OCI-LY7 (cell line): Measurements from ENCODE around the gene UBXN7. TPM values are rescaled to one million over a fixed set of nuclear protein-coding genes. Genes with fewer than 3 reads are reported as not detected.
"Not testable (repeated sequence)": the region's sequence is repeated elsewhere in the genome, so short reads cannot be mapped to it uniquely, and the experiment has no call there.

ENCODE experiments used
- BruUV-seq: library from RNA; stranded (reverse); fragments of 400-500 nt; replicated peaks from 2 replicates; lab custom pipeline; 2021; lab: Mats Ljungman, UMichigan
- CTCF ChIA-PET: fragments of 300-600 bp; sonication (Branson Sonifier 250); formaldehyde crosslinking; loops from one replicate; lab custom pipeline; 2022; ENCODE audit warnings: antibody characterized with exemption; ENCODE audit not compliant: unreplicated experiment; lab: Charles Lee
- POLR2A ChIA-PET: fragments of 300-600 bp; sonication (Branson Sonifier 250); formaldehyde crosslinking; loops from one replicate; lab custom pipeline; 2022; ENCODE audit warnings: antibody characterized with exemption; lab: Charles Lee
- DNase-seq: peaks from one replicate; pipeline ENCODE4 v3.0.0-alpha.2; 2015; ENCODE audit warnings: low spot score
- H2AFZ ChIP-seq: fragments of 200-600 bp; sonication (generic), shearing (Covaris generic); 2 replicates; pipeline ENCODE4 v1.6.1; 2014; ENCODE audit warnings: mild to moderate bottlenecking, antibody characterized with exemption, low read length, moderate library complexity
- H3K27ac ChIP-seq: fragments of 200-600 bp; sonication (generic); 2 replicates; pipeline ENCODE4 v1.5.1; 2014; ENCODE audit warnings: mixed run types, low read depth, mild to moderate bottlenecking, moderate library complexity, low read length, inconsistent platforms; ENCODE audit not compliant: poor library complexity, severe bottlenecking
- H3K36me3 ChIP-seq: fragments of 200-600 bp; sonication (generic); 2 replicates; pipeline ENCODE4 v1.6.1; 2014; ENCODE audit warnings: mild to moderate bottlenecking, antibody characterized with exemption, low read length, moderate library complexity, mixed read lengths; ENCODE audit not compliant: insufficient read depth
- H3K4me1 ChIP-seq: fragments of 200-600 bp; sonication (generic); 2 replicates; pipeline ENCODE4 v1.5.1; 2014; ENCODE audit warnings: mild to moderate bottlenecking, low read length; ENCODE audit not compliant: insufficient read depth, poor library complexity, severe bottlenecking
- H3K4me2 ChIP-seq: fragments of 200-600 bp; sonication (generic); 2 replicates; pipeline ENCODE4 v1.6.1; 2014; ENCODE audit warnings: mild to moderate bottlenecking, low read length
- H3K4me3 ChIP-seq: fragments of 200-600 bp; sonication (generic); 2 replicates; pipeline ENCODE4 v1.5.1; 2014; ENCODE audit warnings: mild to moderate bottlenecking, low read depth, low read length; ENCODE audit not compliant: poor library complexity, severe bottlenecking
- H3K79me2 ChIP-seq: fragments of 200-600 bp; sonication (generic); 2 replicates; pipeline ENCODE4 v1.6.1; 2016; ENCODE audit warnings: low read depth, mild to moderate bottlenecking, low read length, moderate library complexity, mixed read lengths; ENCODE audit not compliant: insufficient read depth
- H3K9me2 ChIP-seq: fragments of 200-600 bp; sonication (generic); 2 replicates; pipeline ENCODE4 v1.6.1; 2016; ENCODE audit warnings: mild to moderate bottlenecking, low read length, mixed read lengths; ENCODE audit not compliant: insufficient read depth
- H3K9me3 ChIP-seq: fragments of 200-600 bp; sonication (generic); 2 replicates; pipeline ENCODE4 v1.6.1; 2014; ENCODE audit warnings: mild to moderate bottlenecking, mixed run types, low read length, mixed read lengths
- H4K20me1 ChIP-seq: fragments of 200-600 bp; sonication (generic); 2 replicates; pipeline ENCODE4 v1.6.1; 2014; ENCODE audit warnings: mild to moderate bottlenecking, antibody characterized with exemption, low read length, moderate library complexity, mixed read lengths; ENCODE audit not compliant: insufficient read depth
- CTCF ChIP-seq: fragments of 200-600 bp; sonication (generic); conservative IDR thresholded peaks from 2 replicates; pipeline ENCODE4 v1.5.1; 2014; ENCODE audit warnings: mild to moderate bottlenecking, antibody characterized with exemption, low read length, moderate library complexity, mixed read lengths
- EZH2phosphoT487 ChIP-seq: fragments of 200-600 bp; sonication (generic); IDR thresholded peaks from 2 replicates; pipeline ENCODE4 v1.6.1; 2018; ENCODE audit warnings: low read depth, borderline replicate concordance, mild to moderate bottlenecking, mixed run types, antibody characterized with exemption, low read length, moderate library complexity, mixed read lengths
- intact Hi-C: fragments of 100-400 bp; cut with micrococcal nuclease; formaldehyde crosslinking; loops from one replicate; pipeline ENCODE4 v1.10.0; 2022; ENCODE audit not compliant: unreplicated experiment
- total RNA-seq, 2 experiments: library from RNA; depleted of rRNA in 1 of 2; stranded (reverse); fragments of >200 nt in 1 of 2; shearing (Covaris generic) in 1 of 2; gene quantifications; 2 replicates each; pipeline ENCODE4 v1.2.3, GENCODE V29; 2014 to 2022

UBXN7 gene
- total RNA-seq, 2 experiments from 2014 or later = 12.7 to 73.4 TPM

GRCh38 chr3:196316799-196317686, 115.2 kb downstream of the UBXN7 start:
- H3K36me3 ChIP-seq, H3K4me1 ChIP-seq, H3K79me2 ChIP-seq, H4K20me1 ChIP-seq, BruUV-seq, H3K9me3 ChIP-seq, DNase-seq, H3K9me2 ChIP-seq: not testable (repeated sequence)
- Histone ChIP-seq H3K27ac (peak overlapping the region; percentile 61), H3K4me3 (peak overlapping the region; percentile 75), H2AFZ (peak overlapping the region; percentile 68), H3K4me2 (peak overlapping the region; percentile 63)
- ChIA-PET POLR2A (interaction anchor here (0.5 to 1.3 kb wide), 7 partner anchors 9 to 152 kb away, joined by 3 to 6 read pairs (median 3); partner anchors contain the start of gene UBXN7), CTCF (interaction anchor here (0.6 to 0.9 kb wide), 2 partner anchors 35 to 223 kb away, joined by 3 to 5 read pairs; no protein-coding TSS in a partner anchor)
- intact Hi-C loops = loop anchor here (5.0 kb wide), 1 partner anchor 185 kb away; the partner anchor contains the start of gene RNF168

- BruUV-seq = no TSS peak
- Histone ChIP-seq H4K20me1 (no peaks in the 10 kb centered on the region), H3K36me3 (0 out of 2 replicates have a peak, but pooled peaks cover 3% of the 10 kb centered on the region), H3K79me2 (peaks cover 6% of the 10 kb centered on the region; the same call in 1 of the 2 replicates), H3K4me2 (no peak overlapping the region), H2AFZ (no peak overlapping the region), H3K27ac (no peak overlapping the region), H3K4me3 (no peak overlapping the region), H3K9me3 (no peaks in the 10 kb centered on the region), H3K4me1 (peaks cover 5% of the 10 kb centered on the region), H3K9me2 (no peaks in the 10 kb centered on the region)
- no peak for TF ChIP-seq CTCF
- no peak for TF ChIP-seq EZH2phosphoT487
- intact Hi-C loops = loop anchor here (5.0 kb wide), 1 partner anchor 186 kb away; the partner anchor contains the start of gene RNF168
- no peak for DNase-seq
- ChIA-PET POLR2A (interaction anchor here (0.6 to 1.7 kb wide), 5 partner anchors 8 to 165 kb away, joined by 3 to 6 read pairs (median 4); no protein-coding TSS in a partner anchor), CTCF (no interaction called here)
Observed at GRCh38 chr3:196315821-196316220, 116.4 kb downstream of the UBXN7 start.

DNA sequence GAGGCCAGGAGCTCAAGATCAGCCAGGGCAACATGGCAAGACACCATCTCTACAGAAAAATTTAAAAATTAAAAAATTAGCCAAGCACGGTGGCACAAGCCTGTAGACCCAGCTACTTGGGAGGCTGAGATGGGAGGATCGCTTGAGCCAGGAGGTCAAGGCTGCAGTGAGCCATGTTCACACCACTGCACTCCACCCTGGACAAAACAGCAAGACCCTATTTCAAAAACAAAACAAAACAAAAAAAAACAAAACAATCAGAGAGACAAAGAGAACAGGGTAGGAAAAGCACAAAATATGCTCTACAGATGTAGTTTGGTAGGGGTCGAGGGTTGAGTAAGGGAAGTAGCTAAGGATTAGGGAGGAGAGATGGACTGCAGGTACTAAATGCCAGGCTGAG, 117.6 kb downstream of the UBXN7 start:
- Histone ChIP-seq H3K9me3 (no peaks in the 10 kb centered on the region), H3K27ac (no peak overlapping the region), H3K9me2 (no peaks in the 10 kb centered on the region), H3K4me3 (no peak overlapping the region), H3K79me2 (peaks cover 6% of the 10 kb centered on the region; the same call in 1 of the 2 replicates), H3K4me2 (no peak overlapping the region), H4K20me1 (no peaks in the 10 kb centered on the region), H3K36me3 (0 out of 2 replicates have a peak, but pooled peaks cover 3% of the 10 kb centered on the region), H2AFZ (no peak overlapping the region), H3K4me1 (peaks cover 5% of the 10 kb centered on the region)
- no peak for DNase-seq
- TF ChIP-seq CTCF (no peak), EZH2phosphoT487 (no peak)
- ChIA-PET POLR2A (interaction anchor here (1.0 to 1.7 kb wide), 2 partner anchors 10 to 46 kb away, joined by 3 to 6 read pairs; no protein-coding TSS in a partner anchor), CTCF (no interaction called here)
- no TSS peak for BruUV-seq
- intact Hi-C loops = no loop called here

DNA sequence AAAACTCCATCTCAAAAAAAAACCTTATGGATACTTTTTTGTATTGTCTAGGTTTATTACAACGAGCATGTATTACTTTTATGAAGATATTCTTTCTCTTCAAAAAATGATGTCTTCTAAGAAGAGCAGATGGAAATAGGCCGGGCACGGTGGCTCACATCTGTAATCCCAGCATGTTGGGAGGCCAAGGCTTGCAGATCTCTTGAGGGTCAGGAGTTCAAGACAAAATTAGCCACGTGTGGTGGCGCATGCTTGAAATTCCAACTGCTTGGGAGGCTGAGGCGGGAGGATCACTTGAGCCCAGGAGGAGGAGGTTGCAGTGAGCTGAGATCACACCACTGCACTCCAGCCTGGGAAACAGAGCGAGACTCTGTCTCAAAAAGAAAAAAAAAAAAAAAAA, 118.1 kb downstream of the UBXN7 start:
- H2AFZ ChIP-seq, intact Hi-C loops, CTCF ChIA-PET, H3K9me3 ChIP-seq, H3K36me3 ChIP-seq, H3K9me2 ChIP-seq, H4K20me1 ChIP-seq, H3K4me1 ChIP-seq, H3K4me3 ChIP-seq, DNase-seq, H3K79me2 ChIP-seq, BruUV-seq, H3K27ac ChIP-seq, H3K4me2 ChIP-seq, POLR2A ChIA-PET: not testable (repeated sequence)
